ENCODE results near the gene IFNLR1.

DNA sequence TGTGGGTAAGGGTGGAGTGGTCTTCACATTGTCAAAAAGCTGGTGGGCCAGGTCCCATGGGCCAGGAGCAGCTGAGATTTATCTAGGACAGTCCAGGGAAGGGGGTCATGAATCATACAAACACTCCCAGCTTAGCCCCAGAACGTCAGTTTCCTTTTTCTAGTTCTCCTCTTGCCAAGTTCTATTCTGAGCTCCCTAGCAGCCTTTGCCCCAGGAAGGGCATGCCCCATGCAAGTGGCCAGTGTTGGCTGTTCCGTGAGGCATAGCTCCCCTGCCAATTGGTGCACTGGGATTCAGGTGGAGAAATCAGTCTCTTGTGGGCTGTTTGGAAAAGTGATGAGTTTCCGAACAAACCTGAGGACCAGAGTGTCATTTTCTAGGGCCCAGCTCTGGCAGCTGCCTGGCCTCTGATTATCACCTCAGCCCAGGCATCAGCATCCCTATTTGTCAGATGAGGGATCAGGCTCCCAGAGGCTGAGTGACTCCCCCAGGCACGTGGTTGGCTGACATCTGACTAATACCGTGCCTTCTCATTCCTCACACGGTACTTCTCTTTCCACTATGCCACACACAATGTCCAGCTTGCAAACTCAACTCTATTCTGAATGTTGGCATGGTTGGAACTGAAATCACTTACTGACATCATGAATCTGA lies 60.9 kb downstream of the IFNLR1 start:
- TF ChIP-seq GATA3 (IDR thresholded peaks at IDR 0.05; ENCODE audit: low read depth, low read length): no peak
- no peak for TF ChIP-seq GATA2 (IDR thresholded peaks at IDR 0.05; ENCODE audit: low read depth, low read length)

Data from SH-SY5Y (cell line).